ENCODE measurements around the gene MISP. TPM values are rescaled to one million over a fixed set of nuclear protein-coding genes. Genes with fewer than 3 reads are reported as not detected.

The MISP gene
- total RNA-seq, 1 donor from 2014 or later = not detected

Small RNA genes within 50 kb of the gene (microRNA-seq; reads per million reads assigned to microRNA genes)
- gene MIR3187 (ENCODE audit: borderline number of aligned reads) = not detected
- gene MIR4745 (ENCODE audit: borderline number of aligned reads) = not detected

Other genes starting within 250 kb of the MISP start
- 10.5 TPM for gene TPGS1, start 243.6 kb upstream of the MISP start, total RNA-seq
- gene CDC34, start 219.4 kb upstream of the MISP start, total RNA-seq = 110 TPM
- gene GZMM, start 207.1 kb upstream of the MISP start, total RNA-seq = 0.37 TPM
- gene BSG, start 178.5 kb upstream of the MISP start, total RNA-seq = 1,923 TPM
- 14.3 TPM for gene HCN2, start 161.2 kb upstream of the MISP start, total RNA-seq
- 55.5 TPM for gene POLRMT, start 117.6 kb upstream of the MISP start, total RNA-seq
- gene FGF22, start 111.2 kb upstream of the MISP start, total RNA-seq = not detected
- gene RNF126, start 87.9 kb upstream of the MISP start, total RNA-seq = 24.4 TPM
- 24.6 TPM for gene FSTL3, start 74.7 kb upstream of the MISP start, total RNA-seq
- gene PRSS57, start 55.7 kb upstream of the MISP start, total RNA-seq = not detected
- 30.1 TPM for gene PALM, start 42.2 kb upstream of the MISP start, total RNA-seq
- 58.1 TPM for gene PTBP1, start 46.3 kb downstream of the MISP start, total RNA-seq
- not detected for gene PLPPR3, start 70.8 kb downstream of the MISP start, total RNA-seq
- not detected for gene AZU1, start 76.7 kb downstream of the MISP start, total RNA-seq
- gene PRTN3, start 89.9 kb downstream of the MISP start, total RNA-seq = not detected
- 1.5 TPM for gene ELANE, start 101.2 kb downstream of the MISP start, total RNA-seq
- gene CFD, start 108.6 kb downstream of the MISP start, total RNA-seq = 252 TPM
- 23.7 TPM for gene MED16, start 142.1 kb downstream of the MISP start, total RNA-seq
- not detected for gene RNU6-9, start 142.4 kb downstream of the MISP start, total RNA-seq
- gene R3HDM4, start 162.1 kb downstream of the MISP start, total RNA-seq = 20.0 TPM
- gene KISS1R, start 166.2 kb downstream of the MISP start, total RNA-seq = not detected
- 5.7 TPM for gene ARID3A, start 174.9 kb downstream of the MISP start, total RNA-seq
- gene WDR18, start 233.2 kb downstream of the MISP start, total RNA-seq = 20.4 TPM
- gene GRIN3B, start 249.3 kb downstream of the MISP start, total RNA-seq = not detected